Measurements from ENCODE around the gene TMEM126B.

DNA sequence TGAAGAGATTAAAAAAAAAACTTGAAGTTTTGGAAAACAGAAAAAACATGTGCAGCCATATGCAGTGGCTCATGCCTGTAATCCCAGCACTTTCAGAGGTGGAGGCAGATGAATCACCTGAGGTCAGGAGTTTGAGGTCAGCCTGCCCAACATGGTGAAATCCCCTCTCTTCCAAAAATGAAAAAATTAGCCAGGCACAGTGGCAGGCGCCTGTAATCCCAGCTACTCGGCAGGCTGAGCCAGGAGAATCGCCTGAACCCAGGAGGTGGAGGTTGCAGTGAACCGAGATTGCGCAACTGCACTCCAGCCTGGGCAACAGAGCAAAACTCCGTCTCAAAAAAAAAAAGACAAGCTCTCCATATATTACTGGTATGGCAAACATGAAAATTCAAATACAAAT is 8.9 kb upstream of the TMEM126B start:
- TF ChIP-seq POLR2AphosphoS5 (IDR thresholded peaks at IDR 0.05) (no peak), POLR2A (IDR thresholded peaks at IDR 0.05) (no peak), CTCF (IDR thresholded peaks at IDR 0.05) (no peak), EP300 (IDR thresholded peaks at IDR 0.05; ENCODE audit: low read depth) (no peak)

Data from transverse colon (tissue), 4 donors.